HAP-1 (cell line): ENCODE data around the gene SH3BP1.
"Not testable (repeated sequence)": the region's sequence is repeated elsewhere in the genome, so short reads cannot be mapped to it uniquely, and the experiment has no call there.

Experiments used
- DNase-seq, 2 experiments: peaks; one replicate each; pipeline ENCODE4 v3.0.0-alpha.2; 2016 to 2020; ENCODE audit warnings: low spot score in 2 of 2
- H3K27me3 ChIP-seq: fragments of 250-450 bp; sonication (Bioruptor Pico); 2 replicates; pipeline ENCODE4 v1.5.1; 2020; ENCODE audit warnings: low read depth, mild to moderate bottlenecking, moderate library complexity
- H3K36me3 ChIP-seq: fragments of 250-450 bp; sonication (Bioruptor Pico); replicated peaks from 2 replicates; pipeline ENCODE4 v1.5.1; 2020; ENCODE audit warnings: mild to moderate bottlenecking
- H3K4me1 ChIP-seq: fragments of 250-450 bp; sonication (Bioruptor Pico); 2 replicates; pipeline ENCODE4 v1.5.1; 2020; ENCODE audit warnings: mild to moderate bottlenecking
- H3K4me3 ChIP-seq: fragments of 250-450 bp; sonication (Bioruptor Pico); 2 replicates; pipeline ENCODE4 v1.5.1; 2020; ENCODE audit warnings: mild to moderate bottlenecking, moderate library complexity
- H3K9me3 ChIP-seq: fragments of 250-450 bp; sonication (Bioruptor Pico); 2 replicates; pipeline ENCODE4 v1.5.1; 2020; ENCODE audit warnings: mild to moderate bottlenecking, moderate library complexity
- in situ Hi-C: fragments of 300-500 bp; cut with MboI; formaldehyde crosslinking; loops from 3 replicates; pipeline ENCODE4 v1.14.3; 2020; ENCODE audit warnings: low sequenced_read_pairs, inconsistent platforms, mixed read lengths

SH3BP1 gene, protein sequence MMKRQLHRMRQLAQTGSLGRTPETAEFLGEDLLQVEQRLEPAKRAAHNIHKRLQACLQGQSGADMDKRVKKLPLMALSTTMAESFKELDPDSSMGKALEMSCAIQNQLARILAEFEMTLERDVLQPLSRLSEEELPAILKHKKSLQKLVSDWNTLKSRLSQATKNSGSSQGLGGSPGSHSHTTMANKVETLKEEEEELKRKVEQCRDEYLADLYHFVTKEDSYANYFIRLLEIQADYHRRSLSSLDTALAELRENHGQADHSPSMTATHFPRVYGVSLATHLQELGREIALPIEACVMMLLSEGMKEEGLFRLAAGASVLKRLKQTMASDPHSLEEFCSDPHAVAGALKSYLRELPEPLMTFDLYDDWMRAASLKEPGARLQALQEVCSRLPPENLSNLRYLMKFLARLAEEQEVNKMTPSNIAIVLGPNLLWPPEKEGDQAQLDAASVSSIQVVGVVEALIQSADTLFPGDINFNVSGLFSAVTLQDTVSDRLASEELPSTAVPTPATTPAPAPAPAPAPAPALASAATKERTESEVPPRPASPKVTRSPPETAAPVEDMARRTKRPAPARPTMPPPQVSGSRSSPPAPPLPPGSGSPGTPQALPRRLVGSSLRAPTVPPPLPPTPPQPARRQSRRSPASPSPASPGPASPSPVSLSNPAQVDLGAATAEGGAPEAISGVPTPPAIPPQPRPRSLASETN

DNA sequence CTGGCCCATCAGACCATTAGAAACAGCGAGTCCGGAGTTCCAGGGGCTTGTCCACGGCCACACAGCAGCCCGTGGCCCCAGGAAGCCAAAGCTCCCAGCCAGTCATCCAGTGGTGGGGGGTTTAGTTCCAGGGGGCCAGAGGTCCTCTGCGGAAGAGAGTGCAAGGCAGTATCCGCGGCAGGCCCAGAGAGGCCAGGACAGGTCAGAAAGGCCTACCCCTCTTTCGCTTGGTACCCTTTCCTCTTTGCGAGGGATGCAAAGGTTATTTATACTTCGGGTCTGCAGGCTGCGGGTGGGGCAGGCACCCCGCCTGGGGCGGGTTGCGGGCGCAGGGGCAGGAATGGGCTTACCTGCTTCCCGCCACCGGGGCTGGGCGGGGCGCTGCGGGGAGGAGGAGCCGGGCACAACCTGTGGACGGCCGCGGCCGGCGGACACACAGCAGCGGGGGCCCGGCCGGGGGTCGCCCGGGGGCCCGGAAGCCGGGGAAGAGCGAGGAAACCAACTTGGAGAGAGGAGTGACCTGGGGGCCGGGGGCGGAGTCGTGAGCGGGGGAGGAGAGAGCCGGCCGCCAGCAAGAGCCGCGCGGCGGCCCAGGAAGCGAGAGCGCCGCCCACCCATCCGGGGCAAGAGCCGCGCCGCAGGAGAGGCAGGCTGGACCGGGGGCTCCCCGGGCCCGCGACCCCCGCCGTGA lies at the start of gene SH3BP1:
Gene SH3BP1 (plus strand): TSS at position 600 of the 691 bp plus-strand sequence. CDS start 119 bp downstream, outside the sequence.
- H3K27me3 ChIP-seq, result no peaks in the 10 kb centered on the region
- no peaks in the 10 kb centered on the region for H3K9me3 ChIP-seq
- peak within 1 kb of the TSS; percentile 44 for H3K4me3 ChIP-seq
- in situ Hi-C loops, result no loop called here
- peak; percentile 69 to 84 for DNase-seq
- H3K36me3 ChIP-seq, result peaks cover 7% of the 10 kb centered on the region; the same call in 1 of the 2 replicates
- peaks cover 5% of the 10 kb centered on the region; the same call in 1 of the 2 replicates for H3K4me1 ChIP-seq

DNA sequence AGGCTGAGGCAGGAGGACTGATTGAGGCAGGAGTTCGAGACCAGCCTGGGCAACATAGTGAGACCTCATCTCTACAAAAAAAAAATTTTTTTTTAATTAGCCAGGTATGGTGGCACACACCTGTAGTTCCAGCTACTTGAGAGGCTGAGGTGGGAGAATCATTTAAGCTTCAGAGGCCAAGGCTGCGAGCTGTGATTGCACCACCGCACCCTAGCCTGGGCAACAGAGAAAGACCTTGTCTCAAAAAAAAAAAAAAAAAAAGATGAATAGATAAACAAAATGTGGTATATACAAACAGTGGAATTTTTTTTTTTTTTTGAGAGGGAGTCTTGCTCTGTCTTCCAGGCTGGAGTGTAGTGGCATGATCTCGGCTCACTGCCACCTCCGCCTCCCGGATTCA lies 48.4 kb upstream of the SH3BP1 start:
- in situ Hi-C loops, H3K36me3 ChIP-seq, H3K27me3 ChIP-seq, H3K4me1 ChIP-seq, DNase-seq, H3K4me3 ChIP-seq, H3K9me3 ChIP-seq: not testable (repeated sequence)

DNA sequence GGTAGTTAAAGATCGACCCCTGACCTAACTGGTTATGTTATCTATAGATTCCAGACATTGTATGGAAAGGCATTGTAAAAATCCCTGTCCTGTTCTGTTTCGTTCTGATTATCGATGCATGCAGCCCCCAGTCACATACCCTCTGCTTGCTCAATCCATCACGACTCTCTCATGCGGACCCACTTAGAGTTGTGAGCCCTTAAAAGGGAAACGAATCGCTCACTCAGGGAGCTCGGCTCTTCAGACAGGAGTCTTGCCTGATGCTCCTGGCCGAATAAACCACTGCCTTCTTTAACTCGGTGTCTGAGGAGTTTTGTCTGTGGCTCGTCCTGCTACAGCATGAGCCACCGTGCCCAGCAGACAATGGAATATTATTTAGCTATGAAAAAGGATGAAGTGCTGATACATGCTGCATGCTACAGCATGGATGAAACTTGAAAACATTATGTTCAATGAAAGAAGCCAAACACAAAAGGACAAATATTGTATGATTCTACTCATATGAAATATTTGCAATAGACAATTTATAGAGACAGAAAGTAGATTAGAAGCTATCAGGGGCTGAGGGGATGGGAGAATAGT lies 47.6 kb upstream of the SH3BP1 start:
- in situ Hi-C loops, result no loop called here
- H3K4me1 ChIP-seq, result no peaks in the 10 kb centered on the region
- H3K36me3 ChIP-seq, result no peaks in the 10 kb centered on the region
- DNase-seq, result no peak
- peak overlapping the region; percentile 26 for H3K4me3 ChIP-seq
- H3K27me3 ChIP-seq, result no peaks in the 10 kb centered on the region
- H3K9me3 ChIP-seq, result no peaks in the 10 kb centered on the region

DNA sequence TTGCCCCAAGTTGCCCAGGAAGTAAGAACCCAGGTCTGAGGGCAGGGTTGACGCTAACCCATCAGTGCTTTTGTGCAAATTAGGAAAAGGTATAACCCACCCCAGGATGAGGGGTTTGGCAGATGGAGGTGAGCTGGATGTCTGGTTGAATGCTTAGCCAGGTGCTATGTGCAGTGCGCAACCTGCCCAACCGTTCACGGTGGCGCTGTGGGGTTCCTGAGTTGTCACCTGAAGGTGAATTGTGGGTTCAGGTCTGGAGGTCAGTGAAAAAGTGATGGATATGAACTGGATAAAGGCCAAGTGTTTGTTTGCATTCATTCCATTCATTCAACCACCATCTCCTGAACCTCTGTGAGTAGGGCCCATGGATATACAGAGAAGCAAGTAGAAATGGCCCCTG lies 45.2 kb upstream of the SH3BP1 start:
- DNase-seq, result no peak
- no peak overlapping the region for H3K4me3 ChIP-seq
- no peaks in the 10 kb centered on the region for H3K4me1 ChIP-seq
- no peaks in the 10 kb centered on the region for H3K27me3 ChIP-seq
- H3K36me3 ChIP-seq, result no peaks in the 10 kb centered on the region
- H3K9me3 ChIP-seq, result no peaks in the 10 kb centered on the region
- in situ Hi-C loops, result no loop called here

DNA sequence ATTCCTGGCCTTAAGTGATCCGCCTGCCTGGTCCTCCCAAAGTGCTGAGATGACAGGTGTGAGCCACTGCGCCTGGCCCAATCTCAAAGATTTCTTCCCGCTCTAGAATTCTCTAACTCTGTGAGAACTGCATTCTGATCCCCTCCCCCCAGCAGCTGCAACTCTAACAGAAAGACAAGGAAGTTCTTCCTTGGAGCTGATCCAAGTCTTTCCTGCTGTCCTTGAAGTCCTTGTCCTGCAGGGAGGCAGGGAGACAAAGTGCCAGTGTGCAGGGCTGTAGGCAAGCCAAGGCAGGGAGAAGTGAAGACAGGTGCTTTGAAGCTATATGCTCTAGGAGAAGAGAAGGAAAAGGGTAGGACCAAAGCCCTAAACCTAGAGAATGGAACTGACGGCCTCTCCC lies 40.3 kb upstream of the SH3BP1 start:
- H3K27me3 ChIP-seq, result no peaks in the 10 kb centered on the region; the same call in 1 of the 2 replicates
- no peaks in the 10 kb centered on the region for H3K36me3 ChIP-seq
- in situ Hi-C loops, result loop anchor here (5.0 kb wide), 1 partner anchor 67 kb away; no protein-coding TSS in a partner anchor
- no peaks in the 10 kb centered on the region; the same call in 1 of the 2 replicates for H3K4me1 ChIP-seq
- H3K4me3 ChIP-seq, result no peak overlapping the region
- peak in 1 of 2 experiments; percentile 38 for DNase-seq
- no peaks in the 10 kb centered on the region for H3K9me3 ChIP-seq

DNA sequence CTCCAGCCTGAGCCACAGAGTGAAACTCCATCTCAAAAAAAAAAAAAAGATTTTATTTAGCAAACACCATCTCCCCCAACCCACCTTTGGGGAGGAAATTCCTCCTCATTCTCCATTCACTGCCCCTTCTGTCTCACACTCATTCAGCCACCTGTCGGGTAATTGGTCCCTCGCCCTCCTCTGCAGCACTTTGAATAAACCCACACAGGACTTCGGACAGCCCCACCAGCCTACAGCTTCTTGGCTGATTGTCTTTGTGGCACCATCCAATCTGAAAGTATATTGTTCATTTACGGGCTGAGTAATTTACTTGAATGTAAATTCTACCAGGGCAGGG lies 38.3 kb upstream of the SH3BP1 start:
- Histone ChIP-seq H3K9me3 (no peaks in the 10 kb centered on the region), H3K36me3 (no peaks in the 10 kb centered on the region), H3K4me1 (no peaks in the 10 kb centered on the region; the same call in 1 of the 2 replicates), H3K4me3 (no peak overlapping the region), H3K27me3 (peaks cover 13% of the 10 kb centered on the region)
- in situ Hi-C loops, result no loop called here
- DNase-seq, result no peak

DNA sequence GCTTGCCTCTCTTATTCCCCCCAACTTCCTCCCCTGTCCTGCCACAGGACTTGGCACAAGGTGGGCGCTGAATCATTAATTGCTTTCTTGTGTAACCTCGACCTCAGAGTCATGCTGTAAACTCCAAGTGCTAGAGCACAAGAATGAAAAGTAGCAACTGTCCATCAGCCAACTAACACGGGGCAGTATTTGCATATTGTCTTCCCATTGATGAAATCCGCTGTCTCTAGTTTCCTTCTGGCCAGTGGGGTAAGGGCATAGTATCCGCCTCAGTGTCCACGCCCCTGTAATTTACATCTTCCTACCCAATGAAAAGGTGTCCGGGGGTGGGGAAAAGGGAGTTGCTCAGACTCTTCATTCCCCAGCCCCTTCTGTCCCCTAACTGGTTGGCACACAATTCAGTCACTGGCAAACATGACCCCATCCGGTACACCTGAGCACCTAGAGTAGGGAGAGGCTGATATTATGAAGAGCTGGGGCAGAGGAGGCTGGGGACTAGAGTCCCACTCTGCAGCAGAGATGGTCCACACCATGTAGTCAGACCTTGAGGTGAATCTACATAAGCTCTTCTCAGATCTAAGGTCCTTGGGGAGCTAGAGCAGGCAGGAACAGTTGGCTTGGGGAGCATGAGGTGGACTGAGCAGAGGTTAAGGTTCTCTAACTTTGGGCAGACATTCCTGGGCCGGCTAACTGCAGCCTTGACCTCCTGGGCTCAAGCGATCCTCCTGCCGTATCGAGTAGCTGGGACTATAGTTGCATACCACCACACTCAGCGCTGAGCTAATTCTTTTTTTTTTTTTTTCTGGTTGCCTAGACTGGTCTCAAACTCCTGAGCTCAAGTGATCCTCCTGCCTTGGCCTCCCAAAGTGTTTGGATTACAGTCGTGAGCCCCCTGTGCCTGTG lies 37.7 kb upstream of the SH3BP1 start:
- peaks cover 14% of the 10 kb centered on the region for H3K27me3 ChIP-seq
- no peaks in the 10 kb centered on the region for H3K36me3 ChIP-seq
- no peak overlapping the region for H3K4me3 ChIP-seq
- H3K4me1 ChIP-seq, result peaks cover under 1% of the 10 kb centered on the region; the same call in 1 of the 2 replicates
- DNase-seq, result peak; percentile 56 to 61
- H3K9me3 ChIP-seq, result no peaks in the 10 kb centered on the region
- in situ Hi-C loops, result no loop called here

DNA sequence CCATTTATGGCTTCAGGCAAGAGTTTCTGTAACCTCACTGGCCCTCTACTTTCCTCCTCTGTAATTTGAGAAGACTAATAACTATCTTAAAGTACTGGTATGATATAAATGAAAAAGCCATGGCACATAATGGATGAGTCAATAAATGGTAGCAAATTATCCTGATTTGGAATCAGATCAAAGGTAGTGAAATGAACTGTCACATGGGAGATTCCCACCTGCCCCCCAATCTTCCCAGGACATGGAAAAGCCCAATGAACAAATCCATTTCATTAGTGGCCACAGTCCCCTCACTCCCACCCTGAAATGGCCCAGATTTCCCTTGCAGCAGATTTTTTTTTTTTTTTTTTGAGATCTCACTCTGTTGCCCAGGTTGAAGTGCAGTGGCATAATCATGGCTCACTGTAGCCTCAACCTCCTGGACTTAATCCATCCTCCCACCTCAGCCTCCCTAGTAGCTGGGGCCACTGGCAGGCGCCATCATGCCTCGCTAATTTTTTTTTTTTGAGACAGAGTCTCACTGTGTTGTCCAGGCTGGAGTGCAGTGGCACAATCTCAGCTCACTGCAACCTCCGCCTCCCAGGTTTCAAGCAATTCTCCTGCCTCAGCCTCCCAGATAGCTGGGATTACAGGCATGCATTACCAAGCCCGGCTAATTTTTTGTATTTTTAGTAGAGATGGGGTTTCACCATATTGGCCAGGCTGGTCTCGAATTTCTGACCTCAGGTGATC lies 36.8 kb upstream of the SH3BP1 start:
- peaks cover 14% of the 10 kb centered on the region for H3K27me3 ChIP-seq
- DNase-seq, H3K36me3 ChIP-seq, H3K4me1 ChIP-seq, H3K9me3 ChIP-seq, H3K4me3 ChIP-seq, in situ Hi-C loops: not testable (repeated sequence)

DNA sequence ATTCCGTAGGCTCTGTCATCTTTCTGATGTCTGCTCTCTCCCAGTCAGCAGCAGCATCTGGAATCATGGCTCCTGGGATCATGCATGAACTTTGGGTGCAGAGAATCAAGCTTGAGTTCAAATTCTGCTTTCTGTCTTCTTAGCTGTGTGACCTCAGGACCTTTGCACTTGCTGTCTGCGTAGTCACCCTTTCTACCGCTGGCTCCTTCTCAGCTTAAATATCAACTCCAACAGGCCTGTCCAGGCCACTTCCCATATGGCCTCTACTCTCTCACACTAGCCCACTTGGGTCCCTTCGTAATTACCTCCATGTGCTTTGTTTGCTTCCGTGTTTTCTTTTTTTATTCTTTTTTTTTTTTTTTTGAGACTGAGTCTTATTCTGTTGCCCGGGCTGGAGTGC lies 35.4 kb upstream of the SH3BP1 start:
- in situ Hi-C loops, result no loop called here
- Histone ChIP-seq H3K36me3 (no peaks in the 10 kb centered on the region), H3K9me3 (no peaks in the 10 kb centered on the region), H3K4me3 (no peak overlapping the region), H3K27me3 (peaks cover 14% of the 10 kb centered on the region), H3K4me1 (peaks cover 5% of the 10 kb centered on the region)
- DNase-seq, result no peak

DNA sequence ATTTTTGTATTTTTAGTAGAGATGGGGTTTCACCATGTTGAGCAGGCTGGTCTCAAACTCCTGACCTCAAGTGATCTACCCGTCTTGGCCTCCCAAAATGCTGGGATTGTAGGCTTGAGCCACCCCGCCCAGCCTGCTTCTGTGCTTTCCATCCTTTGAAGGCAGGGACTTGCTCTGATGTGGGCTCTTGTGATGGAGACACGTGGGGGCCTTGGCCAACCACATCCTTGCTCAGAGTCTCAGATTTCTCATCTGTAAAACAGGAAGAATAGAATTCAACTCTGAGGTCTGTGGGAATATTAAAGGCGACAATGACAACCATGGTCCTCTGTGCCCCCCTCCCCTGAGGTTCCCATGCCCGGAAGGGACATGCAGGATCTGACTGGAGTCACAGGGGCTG lies 34.6 kb upstream of the SH3BP1 start:
- Histone ChIP-seq H3K36me3 (no peaks in the 10 kb centered on the region), H3K4me1 (peaks cover 5% of the 10 kb centered on the region), H3K9me3 (no peaks in the 10 kb centered on the region), H3K27me3 (peaks cover 14% of the 10 kb centered on the region), H3K4me3 (no peak overlapping the region)
- in situ Hi-C loops, result no loop called here
- DNase-seq, result no peak

DNA sequence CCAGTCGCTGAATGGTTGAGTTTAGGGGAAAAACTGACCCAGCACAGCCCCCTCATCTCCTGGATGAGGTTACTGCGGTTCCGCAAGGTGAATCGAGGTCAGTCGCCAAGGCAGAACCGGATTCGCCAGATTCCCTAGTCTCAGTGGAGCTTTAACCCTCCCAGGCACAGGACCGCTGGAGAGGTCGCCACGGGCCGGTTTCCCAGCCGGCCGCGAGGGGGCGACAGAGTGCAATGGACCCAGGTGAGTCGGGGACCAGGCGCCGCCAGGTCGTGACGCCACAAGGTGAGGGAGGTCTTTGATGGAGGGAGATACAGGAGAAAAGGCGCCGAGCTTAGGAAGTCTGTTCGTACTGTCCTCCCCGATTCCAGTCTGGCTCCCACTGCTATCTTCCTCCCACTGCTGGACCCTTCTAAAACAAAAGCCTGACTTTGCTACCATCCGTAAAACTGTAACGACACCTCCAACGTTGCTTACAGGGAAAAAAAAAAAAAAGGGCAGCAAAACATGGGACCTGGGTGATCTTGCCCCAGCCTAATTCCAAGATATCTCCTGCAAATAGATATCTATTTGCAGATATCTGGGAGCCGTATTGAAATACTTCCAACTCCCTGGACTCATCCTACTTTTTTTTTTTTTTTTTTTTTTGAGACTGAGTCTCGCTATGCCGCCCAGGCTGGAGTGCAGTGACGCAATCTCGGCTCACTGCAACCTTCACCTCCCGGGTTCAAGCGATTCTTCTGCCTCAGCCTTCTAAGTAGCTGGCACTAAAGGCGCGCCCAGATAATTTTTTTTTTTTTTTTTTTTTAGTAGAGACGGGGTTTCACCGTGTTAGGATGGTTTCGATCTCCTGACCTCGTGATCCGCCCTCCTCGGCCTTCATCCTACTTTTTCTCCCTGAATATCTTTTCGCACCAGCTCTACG lies 32.2 kb upstream of the SH3BP1 start:
- H3K9me3 ChIP-seq, result no peaks in the 10 kb centered on the region
- H3K27me3 ChIP-seq, result peaks cover 14% of the 10 kb centered on the region; the same call in 1 of the 2 replicates
- H3K4me3 ChIP-seq, result peak overlapping the region; percentile 9; the same call in 1 of the 2 replicates
- in situ Hi-C loops, result no loop called here
- H3K4me1 ChIP-seq, result peaks cover 9% of the 10 kb centered on the region
- peak; percentile 63 to 91 for DNase-seq
- H3K36me3 ChIP-seq, result peaks cover 5% of the 10 kb centered on the region
